OCI-LY3 (cell line): ENCODE measurements around the gene SYT8.

Source experiments
- EZH2phosphoT487 ChIP-seq: fragments of 200-600 bp; shearing (Covaris generic); IDR thresholded peaks from 2 replicates; pipeline ENCODE4 v1.6.1; 2018; ENCODE audit warnings: antibody characterized with exemption, mixed run types, low read depth
- TF ChIP-seq, protein P1 (sequence below): fragments of 200-600, 300-600 bp; sonication (generic); IDR thresholded peaks from 2 replicates; pipeline ENCODE4 v1.5.1; 2014; ENCODE audit warnings: antibody characterized with exemption, low read length, low read depth

DNA sequence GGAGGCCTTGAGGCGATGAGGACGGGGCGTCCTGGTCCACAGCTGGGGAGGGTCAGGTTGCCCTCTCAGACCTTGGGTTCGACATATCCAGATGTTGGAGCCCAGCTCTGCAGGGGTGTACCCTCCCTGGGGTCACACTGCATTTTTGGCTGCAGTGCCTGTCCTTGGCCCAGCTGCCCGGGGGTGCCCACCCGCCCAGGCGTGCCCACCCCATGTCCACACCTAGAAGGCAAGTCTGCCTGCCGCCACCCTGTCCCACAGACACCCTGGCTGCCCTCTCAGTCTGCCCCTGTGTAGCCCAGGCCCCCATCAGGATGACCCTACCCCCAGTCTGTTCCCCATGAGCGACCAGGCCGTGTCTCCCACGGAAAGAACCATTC, 21.1 kb downstream of the SYT8 start:
- TF ChIP-seq, protein P1, sequence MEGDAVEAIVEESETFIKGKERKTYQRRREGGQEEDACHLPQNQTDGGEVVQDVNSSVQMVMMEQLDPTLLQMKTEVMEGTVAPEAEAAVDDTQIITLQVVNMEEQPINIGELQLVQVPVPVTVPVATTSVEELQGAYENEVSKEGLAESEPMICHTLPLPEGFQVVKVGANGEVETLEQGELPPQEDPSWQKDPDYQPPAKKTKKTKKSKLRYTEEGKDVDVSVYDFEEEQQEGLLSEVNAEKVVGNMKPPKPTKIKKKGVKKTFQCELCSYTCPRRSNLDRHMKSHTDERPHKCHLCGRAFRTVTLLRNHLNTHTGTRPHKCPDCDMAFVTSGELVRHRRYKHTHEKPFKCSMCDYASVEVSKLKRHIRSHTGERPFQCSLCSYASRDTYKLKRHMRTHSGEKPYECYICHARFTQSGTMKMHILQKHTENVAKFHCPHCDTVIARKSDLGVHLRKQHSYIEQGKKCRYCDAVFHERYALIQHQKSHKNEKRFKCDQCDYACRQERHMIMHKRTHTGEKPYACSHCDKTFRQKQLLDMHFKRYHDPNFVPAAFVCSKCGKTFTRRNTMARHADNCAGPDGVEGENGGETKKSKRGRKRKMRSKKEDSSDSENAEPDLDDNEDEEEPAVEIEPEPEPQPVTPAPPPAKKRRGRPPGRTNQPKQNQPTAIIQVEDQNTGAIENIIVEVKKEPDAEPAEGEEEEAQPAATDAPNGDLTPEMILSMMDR = no peak
- TF ChIP-seq EZH2phosphoT487 = no peak
